Measurements from ENCODE around the gene GRIP1.

DNA sequence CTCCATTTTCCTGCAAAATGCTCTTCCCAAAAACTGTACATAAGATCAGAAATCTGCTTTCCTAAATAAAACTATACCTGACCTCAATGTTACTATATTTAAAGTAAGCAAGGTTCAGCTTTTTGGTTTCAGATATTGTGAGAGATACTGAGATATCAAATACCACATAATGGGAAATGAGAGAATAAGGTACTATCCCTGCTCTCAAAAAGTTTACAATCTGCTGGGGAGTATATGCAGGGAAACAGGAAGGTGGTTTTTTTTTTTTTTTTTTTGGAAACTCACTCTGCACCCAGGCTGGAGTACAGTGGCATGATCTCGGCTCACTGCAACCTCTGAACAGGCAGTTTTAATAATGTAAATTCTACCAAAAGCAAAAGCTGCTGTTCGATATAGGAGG lies 327.6 kb downstream of the GRIP1 start:
- TF ChIP-seq, protein P1, sequence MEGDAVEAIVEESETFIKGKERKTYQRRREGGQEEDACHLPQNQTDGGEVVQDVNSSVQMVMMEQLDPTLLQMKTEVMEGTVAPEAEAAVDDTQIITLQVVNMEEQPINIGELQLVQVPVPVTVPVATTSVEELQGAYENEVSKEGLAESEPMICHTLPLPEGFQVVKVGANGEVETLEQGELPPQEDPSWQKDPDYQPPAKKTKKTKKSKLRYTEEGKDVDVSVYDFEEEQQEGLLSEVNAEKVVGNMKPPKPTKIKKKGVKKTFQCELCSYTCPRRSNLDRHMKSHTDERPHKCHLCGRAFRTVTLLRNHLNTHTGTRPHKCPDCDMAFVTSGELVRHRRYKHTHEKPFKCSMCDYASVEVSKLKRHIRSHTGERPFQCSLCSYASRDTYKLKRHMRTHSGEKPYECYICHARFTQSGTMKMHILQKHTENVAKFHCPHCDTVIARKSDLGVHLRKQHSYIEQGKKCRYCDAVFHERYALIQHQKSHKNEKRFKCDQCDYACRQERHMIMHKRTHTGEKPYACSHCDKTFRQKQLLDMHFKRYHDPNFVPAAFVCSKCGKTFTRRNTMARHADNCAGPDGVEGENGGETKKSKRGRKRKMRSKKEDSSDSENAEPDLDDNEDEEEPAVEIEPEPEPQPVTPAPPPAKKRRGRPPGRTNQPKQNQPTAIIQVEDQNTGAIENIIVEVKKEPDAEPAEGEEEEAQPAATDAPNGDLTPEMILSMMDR (IDR thresholded peaks at IDR 0.05 in 4 of 5, conservative IDR thresholded peaks at IDR 0.05 in 1 of 5) = no peak
- no peak for TF ChIP-seq POLR2A (IDR thresholded peaks at IDR 0.05)
